ENCODE results near the gene ACAP1.
A peak's percentile ranks its signal among the peaks of the same experiment; 100 is the strongest.

The ACAP1 gene

GRCh38 chr17:7391307-7391706, 55.0 kb downstream of the ACAP1 start:
- no peak for DNase-seq (ENCODE audit: low spot score)

- no peak for DNase-seq (ENCODE audit: low spot score)
Measured at GRCh38 chr17:7392696-7393612, 56.6 kb downstream of the ACAP1 start.

GRCh38 chr17:7393613-7394451, 57.5 kb downstream of the ACAP1 start:
- peak; percentile 35 for DNase-seq (ENCODE audit: low spot score)

- peak; percentile 92 for DNase-seq (ENCODE audit: low spot score)
Measured at GRCh38 chr17:7394452-7395191, 58.3 kb downstream of the ACAP1 start, which contains the start of gene PLSCR3. TSS of gene PLSCR3 (minus strand) at chr17:7394525. CDS start at chr17:7394110, 415 bp downstream.

- no peak for DNase-seq (ENCODE audit: low spot score)
Measured at GRCh38 chr17:7396147-7396546, 59.8 kb downstream of the ACAP1 start.

GRCh38 chr17:7398612-7399011, 62.3 kb downstream of the ACAP1 start:
- DNase-seq (ENCODE audit: low spot score) = no peak

Measured in AG08395 (cell line).